ENCODE measurements around the gene CAB39. TPM values are rescaled to one million over a fixed set of nuclear protein-coding genes. Genes with fewer than 3 reads are reported as not detected.

CAB39 gene
- total and polyA plus RNA-seq, 2 of the 8 experiments (the other 6 are each of a cell fraction or from before 2014, with no cell fraction given), result 16.4 to 50.5 TPM

DNA sequence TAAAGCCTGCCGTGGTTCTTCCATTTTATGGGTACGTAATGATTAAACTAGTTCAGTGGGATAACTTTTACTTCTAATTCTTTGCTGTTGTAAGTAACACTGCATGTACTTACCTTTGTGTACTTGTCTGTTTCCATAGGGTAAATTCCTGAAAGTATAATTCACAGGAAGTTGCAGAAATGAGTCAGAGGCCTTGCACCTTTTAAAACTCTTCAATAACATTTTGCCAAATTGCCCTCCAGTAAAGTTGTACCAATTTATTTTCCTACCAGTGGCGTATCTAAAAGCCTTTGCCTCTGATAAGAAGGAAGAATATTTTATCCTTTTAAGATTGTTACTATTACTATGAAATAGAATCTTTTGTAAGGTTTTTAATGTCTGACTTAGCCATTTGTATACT lies 65.1 kb downstream of the CAB39 start:
- Histone ChIP-seq H4K20me1 (replicated peaks in 1 of 2; ENCODE audit: control insufficient read depth in 1 of 2, insufficient read depth in 2 of 2, low read length in 2 of 2) (peaks cover 0 to 3% of the 10 kb centered on the region in 2 experiments), H3K9me3 (ENCODE audit: insufficient read depth in 2 of 2, low read depth in 1 of 2, low read length in 1 of 2) (no peaks in the 10 kb centered on the region), H3K4me2 (ENCODE audit: insufficient read depth in 1 of 2, low read depth in 2 of 2, low read length in 2 of 2) (no peak overlapping the region), H3K4ac (replicated peaks; ENCODE audit: insufficient read length, low read depth, low read length) (no peak overlapping the region), H3K27me3 (replicated peaks in 1 of 4; ENCODE audit: control insufficient read depth in 3 of 4, extremely low read depth in 1 of 4, insufficient read depth in 3 of 4, low read length in 3 of 4) (no peaks in the 10 kb centered on the region; a peak in 1 of 7 replicates), H3K4me1 (replicated peaks in 1 of 4; ENCODE audit: control insufficient read depth in 3 of 4, insufficient read depth in 4 of 4, low read length in 3 of 4) (no peaks in the 10 kb centered on the region; a peak in 1 of 7 replicates), H3K79me2 (ENCODE audit: control insufficient read depth in 1 of 2, insufficient read depth in 2 of 2, low read length in 2 of 2) (peaks cover 0 to 40% of the 10 kb centered on the region in 2 experiments; a peak in 2 of 4 replicates), H4K8ac (ENCODE audit: extremely low read depth, insufficient read depth, low read length) (no peak overlapping the region), H2AK5ac (ENCODE audit: low read depth, low read length) (no peak overlapping the region), H3K56ac (replicated peaks; ENCODE audit: insufficient read length, low read depth, low read length) (no peak overlapping the region), H4K91ac (replicated peaks; ENCODE audit: insufficient read length, low read length) (no peak overlapping the region), H2AFZ (ENCODE audit: low read length) (no peak overlapping the region), H2BK20ac (ENCODE audit: low read length) (no peak overlapping the region), H3K36me3 (ENCODE audit: control insufficient read depth in 2 of 4, insufficient read depth in 4 of 4, low read length in 3 of 4) (0 out of 8 replicates have a peak, but pooled peaks cover 0 to 4% (median 0%) of the 10 kb centered on the region in 4 experiments), H3K27ac (ENCODE audit: low read depth, low read length) (no peak overlapping the region), H2BK12ac (ENCODE audit: low read depth, low read length) (no peak overlapping the region), H3K14ac (ENCODE audit: insufficient read length) (no peak overlapping the region), H2BK5ac (ENCODE audit: low read depth, low read length) (no peak overlapping the region), H4K5ac (ENCODE audit: insufficient read length, low read depth, low read length) (no peak overlapping the region), H2BK15ac (ENCODE audit: low read length) (no peak overlapping the region), H3K4me3 (ENCODE audit: extremely low read depth in 1 of 4, insufficient read depth in 2 of 4, low read depth in 3 of 4, low read length in 4 of 4) (no peak overlapping the region), H3K9ac (replicated peaks in 1 of 4; ENCODE audit: extremely low read depth in 1 of 4, low read depth in 3 of 4, low read length in 3 of 4) (no peak overlapping the region), H3K23me2 (ENCODE audit: low read depth, low read length) (0 out of 2 replicates have a peak, but pooled peaks cover 2% of the 10 kb centered on the region), H3K18ac (ENCODE audit: extremely low read depth, low read length) (no peak overlapping the region), H3K79me1 (ENCODE audit: low read depth, low read length) (peaks cover 4% of the 10 kb centered on the region; the same call in 1 of the 2 replicates), H2BK120ac (replicated peaks; ENCODE audit: low read depth, low read length) (no peak overlapping the region), H3K23ac (ENCODE audit: insufficient read length) (no peak overlapping the region)
- ChIA-PET POLR2A (ENCODE audit: partially characterized antibody) (no interaction called here), CTCF (ENCODE audit: partially characterized antibody) (interaction anchor here (0.9 to 2.3 kb wide), 3 partner anchors 13 to 16 kb away, joined by 3 to 9 read pairs (median 3); no protein-coding TSS in a partner anchor)
- no peak for DNase-seq (ENCODE audit: low read depth in 1 of 2, low spot score in 2 of 2)
- no peak for FAIRE-seq
- 78% methylated on average over 3 of the region's 3 CpGs; no CpG with 5 or more reads in 1 of the 2 experiments for whole genome bisulfite sequencing, 2 experiments (ENCODE audit: extremely low coverage in 1 of 2, insufficient coverage in 1 of 2, insufficient read length in 1 of 2, insufficient replicate concordance in 2 of 2, low coverage in 1 of 2, low lambda C conversion rate in 2 of 2, missing lambda C conversion rate in 1 of 2)
- TF ChIP-seq SP4 (IDR thresholded peaks at IDR 0.05; ENCODE audit: low read length) (no peak), YY1 (IDR thresholded peaks at IDR 0.05; ENCODE audit: low read depth, low read length) (no peak), SP1 (IDR thresholded peaks at IDR 0.05; ENCODE audit: low read depth, low read length) (no peak), BCL11A (IDR thresholded peaks at IDR 0.05; ENCODE audit: low read depth in 2 of 2, low read length in 2 of 2) (no peak), TAF1 (IDR thresholded peaks at IDR 0.05; ENCODE audit: low read depth, low read length) (no peak), CHD2 (IDR thresholded peaks at IDR 0.05; ENCODE audit: low read length) (no peak)
- TF ChIP-seq, protein P1, sequence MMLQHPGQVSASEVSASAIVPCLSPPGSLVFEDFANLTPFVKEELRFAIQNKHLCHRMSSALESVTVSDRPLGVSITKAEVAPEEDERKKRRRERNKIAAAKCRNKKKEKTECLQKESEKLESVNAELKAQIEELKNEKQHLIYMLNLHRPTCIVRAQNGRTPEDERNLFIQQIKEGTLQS (IDR thresholded peaks at IDR 0.05; ENCODE audit: insufficient read depth, low read depth, low read length), result no peak
- TF ChIP-seq, protein P2, sequence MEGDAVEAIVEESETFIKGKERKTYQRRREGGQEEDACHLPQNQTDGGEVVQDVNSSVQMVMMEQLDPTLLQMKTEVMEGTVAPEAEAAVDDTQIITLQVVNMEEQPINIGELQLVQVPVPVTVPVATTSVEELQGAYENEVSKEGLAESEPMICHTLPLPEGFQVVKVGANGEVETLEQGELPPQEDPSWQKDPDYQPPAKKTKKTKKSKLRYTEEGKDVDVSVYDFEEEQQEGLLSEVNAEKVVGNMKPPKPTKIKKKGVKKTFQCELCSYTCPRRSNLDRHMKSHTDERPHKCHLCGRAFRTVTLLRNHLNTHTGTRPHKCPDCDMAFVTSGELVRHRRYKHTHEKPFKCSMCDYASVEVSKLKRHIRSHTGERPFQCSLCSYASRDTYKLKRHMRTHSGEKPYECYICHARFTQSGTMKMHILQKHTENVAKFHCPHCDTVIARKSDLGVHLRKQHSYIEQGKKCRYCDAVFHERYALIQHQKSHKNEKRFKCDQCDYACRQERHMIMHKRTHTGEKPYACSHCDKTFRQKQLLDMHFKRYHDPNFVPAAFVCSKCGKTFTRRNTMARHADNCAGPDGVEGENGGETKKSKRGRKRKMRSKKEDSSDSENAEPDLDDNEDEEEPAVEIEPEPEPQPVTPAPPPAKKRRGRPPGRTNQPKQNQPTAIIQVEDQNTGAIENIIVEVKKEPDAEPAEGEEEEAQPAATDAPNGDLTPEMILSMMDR (IDR thresholded peaks at IDR 0.05; ENCODE audit: control extremely low read depth in 1 of 3, insufficient read depth in 1 of 3, low read depth in 1 of 3, low read length in 3 of 3), result no peak

Measured in H1 (cell line).